CD4-positive, alpha-beta T cell treated with Interleukin-2 at 100 ng/mL for 4 hours (primary cell): ENCODE data around the gene MICA.
"Not testable (repeated sequence)": the region's sequence is repeated elsewhere in the genome, so short reads cannot be mapped to it uniquely, and the experiment has no call there.

Experiments used
- DNase-seq: peaks from one replicate; pipeline ENCODE4 v3.0.0-alpha.2; 2020; ENCODE audit warnings: low spot score

MICA gene

GRCh38 chr6:31403283-31404060 is at the start of gene MICA:
Gene MICA (plus strand): TSS chr6:31403595. CDS start chr6:31403633, 38 bp downstream.
- peak; percentile 68 for DNase-seq

- no peak for DNase-seq
Observed at GRCh38 chr6:31354158-31354863, 49.1 kb upstream of the MICA start.

GRCh38 chr6:31354864-31355582 is 48.4 kb upstream of the MICA start:
- no peak for DNase-seq

- DNase-seq = no peak
Observed at GRCh38 chr6:31355583-31355948, 47.8 kb upstream of the MICA start.

- DNase-seq = no peak
Observed at GRCh38 chr6:31356216-31356945, 47.0 kb upstream of the MICA start.

- peak; percentile 80 for DNase-seq
Observed at GRCh38 chr6:31356946-31357466, 46.4 kb upstream of the MICA start, which contains the start of gene HLA-B. Gene HLA-B (minus strand): TSS chr6:31357179. CDS start chr6:31357158, 21 bp downstream.

- DNase-seq = no peak
Observed at GRCh38 chr6:31357886-31358285, 45.5 kb upstream of the MICA start.

GRCh38 chr6:31358302-31358701 is 45.1 kb upstream of the MICA start:
- no peak for DNase-seq

GRCh38 chr6:31359581-31359980 is 43.8 kb upstream of the MICA start:
- DNase-seq = no peak

- DNase-seq = no peak
Observed at GRCh38 chr6:31362751-31363150, 40.6 kb upstream of the MICA start.

- no peak for DNase-seq
Observed at GRCh38 chr6:31363811-31364210, 39.6 kb upstream of the MICA start.

GRCh38 chr6:31365864-31366263 is 37.5 kb upstream of the MICA start:
- DNase-seq = no peak

GRCh38 chr6:31366693-31367470 is 36.5 kb upstream of the MICA start:
- peak; percentile 85 for DNase-seq

- no peak for DNase-seq
Observed at GRCh38 chr6:31368461-31368860, 34.9 kb upstream of the MICA start.

- not testable (repeated sequence) for DNase-seq
Observed at GRCh38 chr6:31374118-31374517, 29.3 kb upstream of the MICA start.

GRCh38 chr6:31375699-31376098 is 27.7 kb upstream of the MICA start:
- no peak for DNase-seq

- DNase-seq = no peak
Observed at GRCh38 chr6:31377029-31377428, 26.4 kb upstream of the MICA start.

- DNase-seq = no peak
Observed at GRCh38 chr6:31378062-31378720, 25.2 kb upstream of the MICA start.

- no peak for DNase-seq
Observed at GRCh38 chr6:31378721-31379103, 24.7 kb upstream of the MICA start.

- DNase-seq = no peak
Observed at GRCh38 chr6:31379850-31380249, 23.5 kb upstream of the MICA start.

GRCh38 chr6:31381666-31382065 is 21.7 kb upstream of the MICA start:
- DNase-seq = no peak
